Activated naive CD4-positive, alpha-beta T cell treated with anti-CD3 and anti-CD28 coated beads for 36 hours (primary cell): ENCODE measurements around the gene FBXO11. TPM values are rescaled to one million over a fixed set of nuclear protein-coding genes. Genes with fewer than 3 reads are reported as not detected.
"Not testable (repeated sequence)": the region's sequence is repeated elsewhere in the genome, so short reads cannot be mapped to it uniquely, and the experiment has no call there.

ENCODE experiments used
- CTCF ChIA-PET: fragments of 350-600 bp; sonication (Branson Sonifier 250); formaldehyde crosslinking; loops from one replicate; lab custom pipeline; 2021; ENCODE audit warnings: antibody characterized with exemption; lab: Charles Lee
- DNase-seq: peaks from one replicate; pipeline ENCODE4 v3.0.0-alpha.2; 2020
- H3K27ac Mint-ChIP-seq: one replicate; pipeline ENCODE4 v1.8.0; 2021; ENCODE audit warnings: mild to moderate bottlenecking, mixed read lengths
- H3K27me3 Mint-ChIP-seq: one replicate; pipeline ENCODE4 v1.8.0; 2021; ENCODE audit warnings: low read depth, mixed read lengths
- H3K36me3 Mint-ChIP-seq: one replicate; pipeline ENCODE4 v1.8.0; 2021; ENCODE audit warnings: low read depth, mixed read lengths
- H3K4me1 Mint-ChIP-seq: one replicate; pipeline ENCODE4 v1.8.0; 2021; ENCODE audit warnings: low read depth, mixed read lengths
- H3K4me3 Mint-ChIP-seq: one replicate; pipeline ENCODE4 v1.8.0; 2021; ENCODE audit warnings: mild to moderate bottlenecking, moderate library complexity, mixed read lengths
- H3K9me3 Mint-ChIP-seq: one replicate; pipeline ENCODE4 v1.8.0; 2021; ENCODE audit warnings: mixed read lengths
- intact Hi-C: fragments of 100-400 bp; cut with micrococcal nuclease; formaldehyde crosslinking; loops from one replicate; pipeline ENCODE4 v1.15.1; 2023
- total RNA-seq, 2 experiments: library from RNA; stranded (reverse); gene quantifications; one replicate each; pipeline ENCODE4 v1.2.3, GENCODE V29; 2021

FBXO11 gene
- total RNA-seq, 2 experiments from 2014 or later, result 32.8 to 35.0 TPM

DNA sequence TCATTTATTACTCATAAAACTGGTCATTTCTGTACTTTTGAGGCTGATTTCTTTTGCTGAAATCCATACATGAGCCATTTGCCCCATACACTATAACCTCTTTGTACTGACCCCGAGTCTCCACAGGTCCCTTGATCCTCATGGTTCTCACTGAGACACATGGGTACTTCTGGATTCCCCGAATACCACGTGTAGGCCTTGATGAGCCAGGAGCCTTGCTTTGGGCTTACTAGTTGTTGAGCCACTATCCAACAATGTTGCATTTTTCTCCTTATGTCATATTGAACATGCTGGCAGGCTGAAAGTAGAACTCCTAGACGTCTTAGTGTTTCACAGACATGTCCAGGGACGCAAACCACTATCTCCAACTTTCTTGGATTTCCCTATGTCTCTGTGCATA is 2.4 kb upstream of the FBXO11 start:
- Mint-ChIP-seq H3K27ac (no peak overlapping the region), H3K9me3 (no peaks in the 10 kb centered on the region), H3K4me3 (no peak overlapping the region), H3K27me3 (no peaks in the 10 kb centered on the region), H3K36me3 (peaks cover 7% of the 10 kb centered on the region), H3K4me1 (peaks cover 9% of the 10 kb centered on the region)
- intact Hi-C loops, result no loop called here
- no peak for DNase-seq
- CTCF ChIA-PET, result interaction anchor here (2.2 kb wide), 1 partner anchor 50 kb away, joined by 12 read pairs; no protein-coding TSS in a partner anchor

DNA sequence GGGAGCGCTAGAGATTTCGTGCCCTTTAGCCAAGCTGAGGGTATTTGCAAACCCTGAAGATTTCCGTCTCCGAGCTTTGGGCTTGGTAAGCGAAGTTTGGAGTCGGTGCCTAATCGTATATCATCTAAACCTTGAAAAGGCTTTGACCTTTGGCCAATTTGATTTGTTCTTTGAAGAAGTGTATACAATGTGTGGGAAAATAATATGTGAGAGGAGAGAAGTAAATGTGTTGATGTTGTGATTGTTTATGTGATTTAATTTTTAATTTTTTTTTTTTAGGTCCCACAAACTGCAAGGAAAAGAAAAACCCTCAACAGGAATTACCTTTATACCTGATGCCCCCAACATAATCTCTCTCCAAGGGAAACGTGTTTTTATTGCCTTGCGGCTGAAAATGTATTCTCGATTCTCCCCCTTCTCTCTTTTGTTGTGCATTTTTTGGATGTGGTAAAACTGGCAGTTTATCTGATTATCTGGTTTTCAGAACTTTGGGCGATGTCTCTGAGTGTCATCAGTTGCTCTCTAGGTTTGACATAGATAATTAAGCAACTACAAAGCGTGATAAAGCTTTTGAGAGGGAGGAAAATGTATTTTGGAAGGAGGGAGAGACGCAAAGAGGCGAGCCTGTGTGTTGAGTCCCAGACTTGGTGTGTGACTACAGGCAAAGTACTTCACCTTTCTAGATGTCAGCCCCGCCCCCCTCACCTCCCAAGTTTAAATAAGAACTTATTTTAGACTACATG is 912 bp upstream of the FBXO11 start:
- peak overlapping the region; percentile 96 for H3K27ac Mint-ChIP-seq
- peaks cover 23% of the 10 kb centered on the region for H3K4me1 Mint-ChIP-seq
- H3K27me3 Mint-ChIP-seq, result no peaks in the 10 kb centered on the region
- H3K9me3 Mint-ChIP-seq, result no peaks in the 10 kb centered on the region
- peak; percentile 56 for DNase-seq
- intact Hi-C loops, result loop anchor here (2.0 kb wide), 3 partner anchors 50 to 542 kb away; no protein-coding TSS in a partner anchor
- CTCF ChIA-PET, result interaction anchor here (0.7 to 2.2 kb wide), 12 partner anchors 9 to 544 kb away, joined by 3 to 12 read pairs (median 4); no protein-coding TSS in a partner anchor
- peaks cover 7% of the 10 kb centered on the region for H3K36me3 Mint-ChIP-seq
- H3K4me3 Mint-ChIP-seq, result peak overlapping the region; percentile 87

- DNase-seq, result peak; percentile 65
- no peaks in the 10 kb centered on the region for H3K27me3 Mint-ChIP-seq
- CTCF ChIA-PET, result interaction anchor here (0.9 kb wide), 1 partner anchor 201 kb away, joined by 3 read pairs; no protein-coding TSS in a partner anchor
- H3K36me3 Mint-ChIP-seq, result peaks cover 7% of the 10 kb centered on the region
- peak overlapping the region; percentile 96 for H3K27ac Mint-ChIP-seq
- no peaks in the 10 kb centered on the region for H3K9me3 Mint-ChIP-seq
- intact Hi-C loops, result loop anchor here (1.0 to 2.0 kb wide), 9 partner anchors 49 to 543 kb away; partner anchors contain the start of genes MSH2 and MSH6
- H3K4me3 Mint-ChIP-seq, result peak overlapping the region; percentile 86
- H3K4me1 Mint-ChIP-seq, result peaks cover 29% of the 10 kb centered on the region
These were observed 727 bp downstream of the FBXO11 start for GRCh38 chr2:47905386-47906156.

DNA sequence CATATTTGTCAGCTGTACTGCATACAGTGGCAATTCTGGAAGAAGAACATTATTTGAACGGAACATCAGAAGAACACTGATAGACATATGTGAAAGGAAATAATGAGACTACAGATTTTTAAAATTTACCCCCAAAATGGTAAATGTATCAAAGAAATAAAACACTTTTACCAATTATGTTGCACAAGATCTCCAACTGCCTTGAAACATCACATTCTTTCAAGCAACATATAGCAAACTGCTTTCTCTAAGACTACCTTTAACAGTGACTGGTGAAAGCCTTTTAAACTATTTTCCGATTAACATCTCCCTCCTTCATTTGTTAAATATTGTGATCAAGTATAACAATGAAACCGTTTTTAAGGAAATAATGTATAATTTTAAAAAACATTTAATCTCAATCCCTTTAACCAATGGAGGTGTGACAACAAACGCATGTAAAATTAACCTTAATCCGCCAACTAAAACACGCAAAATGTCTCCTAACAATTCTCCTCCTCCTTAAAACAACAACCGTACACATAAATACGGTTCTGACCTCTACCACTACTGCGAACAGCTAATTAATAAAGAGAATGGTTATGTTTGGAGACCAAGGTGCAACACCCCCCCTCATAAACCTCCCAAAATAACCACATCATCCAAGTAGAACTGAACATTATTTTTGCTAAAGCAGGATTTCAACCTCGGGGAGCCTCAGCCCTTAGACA is 2.4 kb downstream of the FBXO11 start:
- H3K27me3 Mint-ChIP-seq, result no peaks in the 10 kb centered on the region

GRCh38 chr2:47901892-47902291 is 4.4 kb downstream of the FBXO11 start:
- H3K27ac Mint-ChIP-seq, H3K36me3 Mint-ChIP-seq, H3K4me3 Mint-ChIP-seq, H3K9me3 Mint-ChIP-seq, H3K27me3 Mint-ChIP-seq, DNase-seq: not testable (repeated sequence)
- CTCF ChIA-PET, result interaction anchor here (0.7 to 1.2 kb wide), 2 partner anchors 44 to 246 kb away, joined by 3 to 5 read pairs; no protein-coding TSS in a partner anchor
- intact Hi-C loops, result loop anchor here (2.0 kb wide), 1 partner anchor 13 kb away; no protein-coding TSS in a partner anchor
- H3K4me1 Mint-ChIP-seq, result peaks cover 50% of the 10 kb centered on the region

More for the DNA sequence above, 2.4 kb downstream of the FBXO11 start:
- DNase-seq, result no peak
- CTCF ChIA-PET, result no interaction called here
- Mint-ChIP-seq H3K9me3 (no peaks in the 10 kb centered on the region), H3K4me3 (peak overlapping the region; percentile 98), H3K4me1 (peaks cover 40% of the 10 kb centered on the region), H3K36me3 (peaks cover 7% of the 10 kb centered on the region), H3K27ac (peak overlapping the region; percentile 94)
- intact Hi-C loops, result loop anchor here (2.0 kb wide), 1 partner anchor 15 kb away; no protein-coding TSS in a partner anchor

GRCh38 chr2:47900857-47901256 is 5.4 kb downstream of the FBXO11 start:
- Mint-ChIP-seq H3K36me3 (peaks cover 13% of the 10 kb centered on the region), H3K27me3 (no peaks in the 10 kb centered on the region), H3K27ac (no peak overlapping the region), H3K9me3 (no peaks in the 10 kb centered on the region), H3K4me3 (no peak overlapping the region), H3K4me1 (peaks cover 61% of the 10 kb centered on the region)
- no peak for DNase-seq
- intact Hi-C loops, result no loop called here
- CTCF ChIA-PET, result no interaction called here

- H3K4me3 Mint-ChIP-seq, result no peak overlapping the region
These were observed 6.1 kb downstream of the FBXO11 start for GRCh38 chr2:47899915-47900816.

DNA sequence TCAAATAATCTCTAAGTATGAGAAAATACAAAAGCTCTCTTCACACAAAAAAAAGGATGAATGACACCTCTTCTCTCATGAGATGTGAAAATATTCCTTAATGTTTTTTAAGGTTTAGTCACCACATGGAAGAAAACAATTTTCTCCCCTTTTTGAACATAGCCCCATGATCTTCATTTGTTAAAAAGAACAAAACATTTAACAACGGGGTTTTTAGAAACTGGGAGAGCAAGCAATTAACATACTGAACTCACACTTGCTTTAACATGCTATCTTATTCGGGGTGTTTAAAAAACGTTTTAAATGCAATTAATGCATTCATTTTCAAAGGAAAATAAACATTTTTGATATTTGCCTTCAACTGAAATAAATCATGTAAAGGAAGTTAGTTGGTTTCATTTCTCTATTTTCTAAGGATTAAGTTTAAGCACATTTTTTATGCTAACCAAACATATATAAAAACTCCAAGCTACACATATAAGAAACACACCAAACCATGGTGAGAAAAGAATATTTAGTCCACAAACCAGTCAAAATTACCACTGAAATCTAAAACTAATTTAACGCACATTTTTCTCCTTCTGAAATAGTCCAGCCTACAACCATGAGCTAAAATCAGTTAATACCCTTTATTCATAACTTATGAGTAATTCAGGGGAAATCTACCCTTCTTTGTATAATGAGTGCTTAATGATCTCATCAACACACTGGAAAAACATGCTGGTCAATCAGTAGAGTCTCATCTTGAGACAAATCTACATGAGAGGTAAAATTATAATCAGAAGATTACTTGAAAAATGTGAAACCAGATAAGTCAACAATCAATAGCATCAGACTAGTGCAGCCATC is 8.2 kb downstream of the FBXO11 start:
- intact Hi-C loops, result no loop called here
- peaks cover 6% of the 10 kb centered on the region for H3K36me3 Mint-ChIP-seq
- H3K27ac Mint-ChIP-seq, result peak overlapping the region; percentile 73
- peak overlapping the region; percentile 14 for H3K4me3 Mint-ChIP-seq
- no peaks in the 10 kb centered on the region for H3K27me3 Mint-ChIP-seq
- CTCF ChIA-PET, result interaction anchor here (0.6 to 1.0 kb wide), 3 partner anchors 9 to 199 kb away, joined by 3 to 5 read pairs (median 3); partner anchors contain the start of gene FBXO11
- DNase-seq, result no peak
- peaks cover 73% of the 10 kb centered on the region for H3K4me1 Mint-ChIP-seq
- H3K9me3 Mint-ChIP-seq, result no peaks in the 10 kb centered on the region

More at GRCh38 chr2:47899915-47900816, 6.1 kb downstream of the FBXO11 start:
- intact Hi-C loops, result no loop called here
- Mint-ChIP-seq H3K36me3 (peaks cover 13% of the 10 kb centered on the region), H3K4me1 (peaks cover 63% of the 10 kb centered on the region), H3K9me3 (no peaks in the 10 kb centered on the region), H3K27ac (peak overlapping the region; percentile 54), H3K27me3 (no peaks in the 10 kb centered on the region)
- DNase-seq, result peak; percentile 30
- CTCF ChIA-PET, result interaction anchor here (0.9 to 1.7 kb wide), 3 partner anchors 36 to 207 kb away, joined by 5 to 8 read pairs (median 6); no protein-coding TSS in a partner anchor

DNA sequence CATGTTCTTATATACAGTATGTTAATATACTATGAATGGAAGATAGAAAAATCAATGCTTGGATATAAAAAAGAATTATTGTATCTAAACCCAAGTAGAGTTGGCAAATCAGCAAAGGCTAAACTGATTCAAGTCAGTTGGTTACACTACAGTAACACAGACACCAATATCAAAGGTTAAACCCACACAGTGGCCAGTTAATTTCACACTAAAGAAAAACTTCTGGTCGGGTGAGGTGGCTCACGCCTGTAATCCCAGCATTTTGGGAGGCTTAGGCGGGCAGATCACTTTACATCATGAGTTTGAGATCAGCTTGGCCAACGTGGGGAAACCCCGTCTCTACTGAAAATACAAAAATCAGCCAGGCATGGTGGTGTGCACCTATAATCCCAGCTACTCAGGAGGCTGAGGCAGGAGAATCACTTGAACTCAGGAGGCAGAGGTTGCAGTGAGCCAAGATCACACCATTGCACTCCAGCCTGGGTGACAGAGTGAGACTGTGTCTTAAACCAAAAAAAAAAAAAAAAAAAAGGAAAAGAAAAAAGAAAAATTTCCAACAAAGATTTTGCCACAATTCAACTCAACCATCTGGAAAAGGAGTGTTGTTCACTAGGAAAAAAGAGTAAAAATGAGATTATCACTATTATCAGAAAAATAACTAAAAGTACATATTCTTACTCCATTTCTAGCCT is 9.0 kb downstream of the FBXO11 start:
- CTCF ChIA-PET, result interaction anchor here (0.6 kb wide), 3 partner anchors 20 to 199 kb away, joined by 3 read pairs; no protein-coding TSS in a partner anchor
- H3K9me3 Mint-ChIP-seq, H3K27me3 Mint-ChIP-seq, H3K4me3 Mint-ChIP-seq, intact Hi-C loops, H3K36me3 Mint-ChIP-seq: not testable (repeated sequence)
- peak; percentile 41 for DNase-seq
- Mint-ChIP-seq H3K27ac (peak overlapping the region; percentile 59), H3K4me1 (peaks cover 71% of the 10 kb centered on the region)

GRCh38 chr2:47896450-47896968 is 9.8 kb downstream of the FBXO11 start:
- Mint-ChIP-seq H3K4me1 (peaks cover 72% of the 10 kb centered on the region), H3K36me3 (peaks cover 6% of the 10 kb centered on the region), H3K9me3 (no peaks in the 10 kb centered on the region), H3K27ac (peak overlapping the region; percentile 5), H3K27me3 (no peaks in the 10 kb centered on the region), H3K4me3 (no peak overlapping the region)
- intact Hi-C loops, result no loop called here
- DNase-seq, result no peak
- CTCF ChIA-PET, result interaction anchor here (0.6 kb wide), 2 partner anchors 11 to 144 kb away, joined by 3 read pairs; no protein-coding TSS in a partner anchor
